Posterior cingulate gyrus (tissue), 11 donors: ENCODE data around the gene SLC25A17.
"Not testable (repeated sequence)": the region's sequence is repeated elsewhere in the genome, so short reads cannot be mapped to it uniquely, and the experiment has no call there.

Experiments used
- DNase-seq, 10 donors: peaks; one replicate each; pipeline versions ENCODE4 v3.0.0 to v3.0.0-alpha.2; 2020 to 2021; ENCODE audit warnings: mixed read lengths in 3 of 10
- intact Hi-C: fragments of 100-400 bp; cut with DNase I; formaldehyde crosslinking; loops from one replicate; pipeline ENCODE4 v1.15.1; 2023

SLC25A17 gene

DNA sequence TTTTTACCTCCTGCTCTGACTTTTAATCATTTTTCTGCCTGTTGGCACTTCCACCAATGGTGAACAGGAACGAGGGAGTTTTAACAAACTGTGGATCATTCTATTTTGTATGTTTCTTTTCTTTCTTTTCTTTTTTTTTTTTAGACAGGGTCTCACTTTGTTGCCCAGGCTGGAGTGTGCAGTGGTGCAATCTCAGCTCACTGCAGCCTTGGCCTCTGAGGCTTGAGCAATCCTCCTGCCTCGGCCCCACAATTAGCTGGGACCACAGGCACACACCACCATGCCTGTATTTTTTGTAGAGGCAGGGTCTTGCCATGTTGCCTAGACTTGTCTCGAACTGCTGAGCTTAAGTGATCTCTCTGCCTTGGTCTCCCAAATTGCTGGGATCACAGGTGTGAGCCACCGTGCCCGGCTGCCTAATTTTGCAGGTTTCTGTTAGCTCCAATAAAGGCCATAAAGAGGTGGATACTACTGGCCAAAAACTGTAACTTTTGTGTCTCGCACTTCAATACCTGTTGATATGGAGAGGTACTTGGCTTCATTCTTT lies 59.8 kb downstream of the SLC25A17 start:
- DNase-seq = no peak
- intact Hi-C loops = no loop called here

DNA sequence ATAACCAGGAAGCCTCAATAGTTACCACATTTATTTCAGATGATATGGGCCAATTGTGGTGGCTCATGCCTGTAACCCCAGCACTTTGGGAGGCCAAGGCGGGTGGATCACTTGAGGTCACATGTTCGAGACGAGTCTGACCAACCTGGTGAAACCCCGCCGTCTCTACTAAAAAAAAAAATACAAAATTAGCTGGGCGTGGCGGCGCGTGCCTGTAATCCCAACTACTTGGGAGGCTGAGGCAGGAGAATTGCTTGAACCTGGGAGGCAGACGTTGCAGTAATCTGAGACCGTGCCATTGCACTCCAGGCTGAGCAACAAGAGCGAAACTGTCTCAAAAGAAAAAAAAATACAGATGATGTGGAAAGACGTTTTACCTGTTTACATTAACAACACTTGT lies 60.3 kb downstream of the SLC25A17 start:
- intact Hi-C loops, DNase-seq: not testable (repeated sequence)

GRCh38 chr22:40758390-40758789 lies 60.8 kb downstream of the SLC25A17 start:
- no peak for DNase-seq
- intact Hi-C loops = no loop called here

- intact Hi-C loops = no loop called here
- DNase-seq = no peak
These were observed 62.1 kb downstream of the SLC25A17 start for GRCh38 chr22:40757071-40757470.

- DNase-seq = peak in 8 of 10 donors; percentile 11 to 87 (median 42)
- intact Hi-C loops = no loop called here
These were observed 66.0 kb downstream of the SLC25A17 start for GRCh38 chr22:40753114-40753513.

- DNase-seq = no peak
- intact Hi-C loops = no loop called here
These were observed 67.9 kb downstream of the SLC25A17 start for GRCh38 chr22:40751250-40751649.

DNA sequence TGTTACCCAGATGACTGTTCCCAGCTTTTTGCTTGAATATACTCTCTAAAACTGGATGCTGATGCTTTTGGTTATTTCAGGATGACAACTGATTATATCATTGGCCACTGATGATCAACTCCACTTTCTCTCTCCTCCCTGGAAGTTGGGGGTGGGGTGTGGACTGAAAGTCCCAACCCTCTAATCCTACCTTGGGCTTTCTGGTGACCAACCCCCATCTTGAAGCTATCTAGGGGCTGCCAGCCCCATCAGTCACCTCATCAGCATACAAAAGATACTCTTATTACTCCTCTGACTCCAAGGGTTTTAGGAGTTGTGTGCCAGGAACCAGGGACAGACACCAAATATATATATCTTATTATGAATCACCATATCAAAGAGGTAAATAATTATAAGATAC lies 69.3 kb downstream of the SLC25A17 start:
- intact Hi-C loops = no loop called here
- DNase-seq = no peak

DNA sequence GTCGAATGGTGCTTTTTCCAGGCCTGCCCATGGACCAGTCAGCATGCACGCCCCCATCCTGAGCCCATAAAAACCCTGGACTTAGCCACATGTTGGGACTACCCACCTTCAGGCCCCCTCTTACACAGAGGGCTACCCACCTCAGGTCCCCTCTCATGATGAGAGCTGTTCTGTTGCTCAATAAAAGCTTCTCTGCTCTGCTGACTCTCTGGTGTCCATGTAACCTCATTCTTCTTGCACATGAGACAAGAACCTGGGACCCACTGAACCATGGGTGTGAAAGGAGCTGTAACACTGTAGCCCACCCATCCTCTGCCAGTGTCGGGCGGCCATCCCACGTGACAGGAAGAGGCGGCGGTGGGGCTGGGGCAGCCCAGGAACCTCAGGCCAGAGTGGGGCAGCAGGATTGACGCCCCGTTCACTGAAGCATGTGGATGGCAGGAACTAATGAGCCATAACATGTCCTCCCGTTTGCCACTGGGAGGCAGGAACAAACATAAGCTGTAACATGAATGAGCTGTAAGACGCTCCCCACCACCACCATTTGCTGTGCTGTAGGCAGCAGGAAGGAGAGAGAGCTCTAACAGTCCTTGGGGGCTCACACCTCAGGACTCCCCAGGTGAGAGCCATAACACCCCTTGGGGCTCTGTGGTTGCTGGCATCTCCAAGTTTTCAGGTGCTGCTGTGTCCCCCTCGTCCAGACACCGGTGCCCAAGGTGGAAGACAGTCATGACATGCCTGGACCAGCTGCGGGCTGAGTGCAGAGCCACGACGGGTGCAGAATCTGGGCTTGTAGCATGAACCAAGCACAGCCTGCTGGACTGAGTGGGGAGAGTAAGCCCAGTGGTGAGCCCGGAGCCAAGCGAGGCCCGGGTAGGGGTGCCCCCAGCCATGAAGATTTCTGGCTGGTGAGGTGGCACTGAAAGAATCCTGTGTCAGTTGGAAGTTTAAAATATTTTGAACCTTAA lies 70.5 kb downstream of the SLC25A17 start:
- intact Hi-C loops = no loop called here
- no peak for DNase-seq

DNA sequence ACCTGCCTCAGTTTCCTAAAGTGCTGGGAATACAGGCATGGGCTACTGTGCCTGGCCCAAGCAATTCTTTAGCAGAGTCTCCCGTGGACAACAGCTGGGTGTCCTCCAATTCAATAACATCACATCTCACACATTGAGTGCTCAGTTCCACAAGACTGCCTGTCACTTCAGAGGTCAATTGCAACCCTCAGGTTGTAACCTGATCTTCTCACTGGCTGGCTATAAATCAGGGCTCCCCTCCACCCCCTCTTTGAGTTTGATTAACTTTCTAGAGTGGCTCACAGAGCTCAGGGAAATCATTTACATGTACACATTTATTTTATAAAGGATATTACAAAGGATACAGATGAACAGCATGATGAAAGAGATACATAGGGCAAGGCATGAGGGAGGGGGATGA lies 71.8 kb downstream of the SLC25A17 start:
- no peak for DNase-seq
- intact Hi-C loops = no loop called here

GRCh38 chr22:40746428-40747220 lies 72.5 kb downstream of the SLC25A17 start:
- intact Hi-C loops = no loop called here
- no peak for DNase-seq

- intact Hi-C loops = no loop called here
- DNase-seq = peak in 1 of 10 donors; percentile 8
These were observed 75.4 kb downstream of the SLC25A17 start for GRCh38 chr22:40743768-40744167.

- DNase-seq = no peak
- intact Hi-C loops = no loop called here
These were observed 78.0 kb downstream of the SLC25A17 start for GRCh38 chr22:40741116-40741515.

- peak in 1 of 10 donors; percentile 9 for DNase-seq
These were observed 79.4 kb downstream of the SLC25A17 start for GRCh38 chr22:40739721-40740120.

GRCh38 chr22:40733919-40734318 lies 85.2 kb downstream of the SLC25A17 start:
- intact Hi-C loops = no loop called here
- DNase-seq = no peak

More at GRCh38 chr22:40739721-40740120, 79.4 kb downstream of the SLC25A17 start:
- intact Hi-C loops = no loop called here

GRCh38 chr22:40732999-40733292 lies 86.2 kb downstream of the SLC25A17 start:
- DNase-seq = no peak

GRCh38 chr22:40729284-40729683 lies 89.9 kb downstream of the SLC25A17 start:
- intact Hi-C loops = no loop called here
- DNase-seq = peak in 1 of 10 donors; percentile 43

More at GRCh38 chr22:40732999-40733292, 86.2 kb downstream of the SLC25A17 start:
- intact Hi-C loops = no loop called here

DNA sequence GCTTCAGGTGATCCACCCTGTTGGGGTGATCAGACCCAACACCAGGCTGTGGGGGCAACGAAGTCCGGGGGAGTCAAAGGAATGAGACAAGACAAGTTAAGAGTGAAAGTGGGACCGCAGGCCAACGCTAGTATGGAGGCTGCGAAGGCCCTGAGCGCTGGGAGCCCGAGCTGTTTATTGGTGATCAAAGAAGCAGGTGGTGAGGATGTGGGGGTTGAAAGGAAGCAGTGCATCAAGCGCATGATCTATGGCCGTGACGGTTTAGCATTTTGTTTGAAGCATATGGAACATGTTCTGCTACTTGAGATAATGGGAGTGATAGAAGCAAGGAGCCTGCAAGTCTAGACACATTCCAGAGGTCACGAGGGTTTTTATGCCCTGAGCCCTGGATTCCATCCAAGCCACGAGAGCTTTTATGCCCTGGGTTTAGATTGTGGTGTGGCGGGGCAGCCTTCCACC lies 90.4 kb downstream of the SLC25A17 start:
- intact Hi-C loops = no loop called here
- peak in 1 of 10 donors; percentile 22 for DNase-seq

DNA sequence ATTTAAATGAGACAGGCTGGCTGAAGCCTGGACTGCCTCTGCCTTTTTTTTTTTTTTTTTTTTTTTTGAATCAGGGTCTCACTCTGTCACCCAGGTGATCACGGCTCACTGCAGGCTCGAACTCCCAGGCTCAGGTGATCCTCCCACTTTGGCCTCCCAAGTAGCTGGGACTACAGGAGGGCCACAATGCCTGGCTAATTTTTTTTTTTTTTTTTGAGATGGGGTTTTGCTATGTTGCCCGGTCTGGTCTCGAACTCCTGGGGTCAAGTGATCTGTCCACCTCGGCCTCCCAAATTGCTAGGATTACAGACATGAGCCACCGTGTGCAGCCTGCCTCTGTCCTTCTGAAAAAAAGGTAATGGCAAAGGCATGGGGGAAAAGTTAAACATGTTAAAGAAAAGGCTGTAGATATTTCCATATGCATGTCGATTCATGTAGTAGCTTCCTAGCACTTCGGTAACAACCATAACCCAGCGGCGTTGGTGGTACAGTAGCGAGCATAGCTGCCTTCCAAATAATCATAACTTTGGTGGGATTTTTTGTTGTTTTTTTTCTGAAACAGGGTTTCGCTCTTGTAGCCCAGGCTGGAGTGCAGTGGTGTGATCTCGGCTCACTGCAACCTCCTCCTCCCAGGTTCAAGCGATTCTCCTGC lies 91.1 kb downstream of the SLC25A17 start:
- DNase-seq = no peak
- intact Hi-C loops = no loop called here

GRCh38 chr22:40727070-40727963 lies 91.8 kb downstream of the SLC25A17 start:
- DNase-seq = peak in 1 of 10 donors; percentile 82
- intact Hi-C loops = no loop called here

GRCh38 chr22:40726514-40726913 lies 92.6 kb downstream of the SLC25A17 start:
- DNase-seq = no peak
- intact Hi-C loops = no loop called here
